ENCODE data around the gene GADD45B.
"Not testable (repeated sequence)": the region's sequence is repeated elsewhere in the genome, so short reads cannot be mapped to it uniquely, and the experiment has no call there.

GADD45B gene

DNA sequence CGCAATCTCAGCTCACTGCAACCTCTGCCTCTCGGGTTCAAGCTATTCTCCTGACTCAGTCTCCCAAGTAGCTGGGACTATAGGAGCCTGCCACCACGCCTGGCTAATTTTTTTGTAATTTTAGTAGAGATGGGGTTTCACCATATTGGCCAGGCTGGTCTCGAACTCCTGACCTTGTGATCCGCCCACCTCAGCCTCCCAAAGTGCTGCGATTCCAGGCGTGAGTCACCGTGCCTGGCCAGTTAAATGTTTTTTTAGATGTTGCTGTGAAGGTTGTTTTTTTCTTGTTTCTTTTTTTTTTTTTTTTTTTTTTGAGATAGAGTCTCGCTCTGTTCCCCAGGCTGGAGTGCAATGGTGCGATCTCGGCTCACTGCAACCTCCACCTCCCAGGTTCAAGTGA is 42.9 kb downstream of the GADD45B start:
- not testable (repeated sequence) for DNase-seq

DNA sequence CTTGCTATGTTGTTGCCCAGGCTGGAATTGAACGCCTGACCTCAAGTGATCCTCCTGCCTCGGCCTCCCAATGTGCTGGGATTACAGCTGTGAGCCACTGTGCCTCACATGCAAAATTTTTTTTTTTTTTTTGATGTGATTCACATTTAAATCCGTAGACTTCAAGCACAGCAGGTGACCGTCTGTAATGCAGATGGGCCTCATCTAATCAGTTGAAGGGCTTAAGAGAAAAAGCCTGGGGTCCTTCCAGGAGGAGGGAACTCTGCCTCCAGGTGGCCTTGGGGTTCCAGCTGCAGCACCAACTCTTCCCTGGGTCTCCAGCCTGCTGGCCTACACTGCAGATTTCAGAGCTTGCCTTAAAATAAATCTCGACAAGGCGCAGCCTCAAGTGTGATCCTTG is 43.6 kb downstream of the GADD45B start:
- no peak for DNase-seq

DNA sequence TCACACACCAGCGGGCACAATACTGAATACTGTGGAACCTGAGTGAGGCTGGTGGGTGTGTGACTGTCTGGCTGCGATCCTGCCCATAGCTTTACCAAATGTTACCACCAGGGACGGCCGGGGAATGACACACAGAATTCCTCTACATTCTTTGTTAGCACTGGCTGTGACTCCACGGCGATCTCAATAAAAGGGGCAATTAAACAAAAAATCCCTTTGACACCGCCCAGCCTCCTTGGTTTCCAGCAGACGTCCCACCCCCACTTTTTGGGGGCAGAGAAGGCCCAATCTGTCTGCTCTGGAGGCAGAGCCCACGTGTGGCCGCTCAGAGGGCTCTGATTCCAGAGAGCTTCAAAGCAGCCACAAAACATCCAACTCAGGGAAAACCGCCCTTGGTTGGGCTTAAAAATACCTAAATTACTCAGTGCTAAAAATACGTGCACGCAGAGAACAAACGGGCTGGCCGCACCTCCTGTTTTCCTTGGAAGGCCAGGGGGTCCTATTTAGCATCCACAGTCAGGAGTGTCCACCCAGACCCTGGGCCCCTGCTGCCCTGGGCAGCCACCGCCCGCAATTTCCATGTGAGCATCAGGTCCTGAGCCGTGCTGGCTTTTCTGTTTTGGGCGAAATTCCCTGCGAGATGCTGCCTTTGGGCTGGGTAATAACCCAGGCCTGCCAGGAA is 47.8 kb downstream of the GADD45B start:
- no peak for DNase-seq

DNA sequence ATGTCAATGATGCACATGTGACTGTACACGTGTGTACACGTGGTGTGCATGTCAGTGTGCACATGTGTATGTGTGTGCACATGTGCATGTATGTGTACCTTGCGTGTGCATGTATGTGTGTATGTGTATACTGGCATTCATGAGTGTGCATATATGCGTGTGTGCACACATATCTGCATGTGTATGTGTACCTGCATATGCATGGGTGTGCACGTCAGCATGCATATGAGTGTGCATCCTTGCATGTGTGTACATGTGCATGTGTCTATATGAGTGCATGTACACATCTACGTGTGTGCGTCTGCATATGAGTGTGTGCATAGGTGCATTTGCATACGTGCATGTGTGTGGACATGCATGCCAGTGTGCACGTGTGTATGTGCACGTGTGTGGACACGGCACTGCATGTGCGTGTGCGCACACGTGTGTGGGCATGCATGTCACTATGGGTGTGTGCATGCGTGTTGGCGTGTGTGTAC is 48.5 kb downstream of the GADD45B start:
- no peak for DNase-seq

DNA sequence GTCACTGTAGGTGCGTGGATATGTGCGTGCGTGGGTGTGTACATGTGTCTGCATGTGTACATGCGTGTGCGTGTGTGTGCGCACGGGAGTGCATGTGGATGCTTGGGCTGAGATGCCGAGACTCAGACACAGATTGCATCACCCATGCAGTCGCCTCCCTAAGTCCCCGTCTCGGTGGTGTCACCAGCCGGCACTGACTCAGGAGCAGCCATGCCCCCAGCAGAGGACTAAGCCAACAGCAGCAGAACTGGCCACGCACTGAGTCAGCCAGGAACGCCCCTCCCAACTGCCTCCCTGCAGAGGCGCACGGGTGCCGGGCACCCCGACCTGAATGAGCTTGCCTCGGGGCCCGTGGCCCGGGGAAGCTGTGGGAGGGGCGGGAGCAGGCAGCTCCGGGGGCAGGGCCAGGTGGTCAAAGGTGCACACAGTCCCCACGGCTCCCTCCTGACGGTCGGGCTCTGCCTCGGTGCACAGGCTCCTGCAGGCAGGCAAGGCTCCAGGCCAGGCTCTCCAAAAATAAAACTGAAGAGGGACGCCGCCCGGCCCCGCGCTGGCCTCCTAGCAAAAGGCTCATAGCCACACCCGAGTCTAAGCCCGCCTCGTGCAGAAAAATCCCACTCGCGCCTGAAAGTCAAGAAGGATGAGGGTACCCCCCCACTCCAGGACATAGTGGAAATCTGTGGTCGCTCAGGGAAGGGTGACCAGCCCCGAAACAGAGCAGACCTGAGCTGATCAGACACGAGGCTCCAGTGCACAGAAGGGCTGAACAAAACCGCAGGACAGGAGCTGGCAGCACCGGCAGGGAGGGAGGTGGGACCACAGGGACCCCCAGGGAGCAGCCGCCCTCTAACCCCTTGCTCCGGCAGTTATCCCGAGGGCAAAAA is 49.2 kb downstream of the GADD45B start:
- no peak for DNase-seq

DNA sequence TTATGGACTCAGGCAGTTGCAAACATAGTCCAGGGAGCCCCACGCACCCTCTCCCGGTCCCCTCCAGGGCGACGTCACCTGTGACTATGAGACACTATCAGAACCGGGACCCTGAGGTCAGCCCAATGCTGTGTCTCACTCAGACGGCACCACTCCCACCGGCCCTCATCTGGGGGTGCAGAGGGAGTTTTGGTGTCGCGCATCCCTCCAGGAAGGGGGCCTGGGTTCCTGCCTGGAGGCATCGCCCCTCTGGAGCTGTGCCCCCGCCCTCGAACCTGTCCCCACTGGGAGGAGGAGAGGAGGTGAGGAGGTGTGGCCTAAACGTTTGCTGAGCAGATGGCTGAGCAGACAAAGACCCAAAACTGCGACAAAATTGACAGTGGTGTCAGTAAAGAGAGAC is 51.2 kb downstream of the GADD45B start:
- no peak for DNase-seq

DNA sequence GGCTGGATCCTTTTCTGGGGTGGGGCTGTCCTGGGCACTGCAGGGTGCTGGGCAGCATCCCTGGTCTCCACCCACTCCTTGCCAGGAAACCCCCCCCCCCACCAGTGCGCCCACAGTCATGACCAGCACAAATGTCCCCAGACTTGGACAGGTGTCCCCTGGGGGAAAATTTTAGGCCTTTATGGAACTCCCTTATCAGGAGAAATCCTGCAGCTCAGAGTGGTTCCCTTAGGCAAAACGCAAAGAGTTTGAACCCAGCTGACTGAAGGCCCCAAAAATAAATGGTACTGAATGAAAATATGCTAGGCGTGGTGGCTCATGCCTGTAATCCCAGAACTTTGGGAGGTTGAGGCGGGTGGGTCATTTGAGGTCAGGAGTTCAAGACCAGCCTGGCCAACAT is 51.8 kb downstream of the GADD45B start:
- DNase-seq, result no peak
